GM23338 (cell line): ENCODE results near the gene ZNF580. TPM values are rescaled to one million over a fixed set of nuclear protein-coding genes. Genes with fewer than 3 reads are reported as not detected.

ENCODE experiments used
- polyA plus RNA-seq: library from polyadenylated mRNA; unstranded; fragments of >200 nt; fragmentation: Nextera tagmentation; extraction: Ambion mirVana; gene quantifications from 2 replicates; pipeline ENCODE4 v1.2.1, GENCODE V29; 2016
- total RNA-seq: library from RNA; depleted of rRNA; stranded (reverse); fragments of >200 nt; shearing (Covaris generic); gene quantifications from 2 replicates; pipeline ENCODE4 v1.2.3, GENCODE V29; 2014; rRNA removed

ZNF580 gene
- total and polyA plus RNA-seq, 2 experiments from 2014 or later, result 18.7 to 23.6 TPM

Other genes with a start within 250 kb of the ZNF580 start
- 363 and 469 TPM in 2 replicates for gene UBE2S, start 233.2 kb upstream of the ZNF580 start, total RNA-seq
- gene UBE2S, start 233.2 kb upstream of the ZNF580 start, polyA plus RNA-seq, result 523 and 533 TPM in 2 replicates
- gene SHISA7, start 197.7 kb upstream of the ZNF580 start, total RNA-seq, result 1.4 and 1.6 TPM in 2 replicates
- gene SHISA7, start 197.7 kb upstream of the ZNF580 start, polyA plus RNA-seq, result 0.32 and 0.37 TPM in 2 replicates
- 82.1 and 85.2 TPM in 2 replicates for gene ISOC2, start 179.4 kb upstream of the ZNF580 start, total RNA-seq
- gene ISOC2, start 179.4 kb upstream of the ZNF580 start, polyA plus RNA-seq, result 62.6 and 76.5 TPM in 2 replicates
- gene C19orf85, start 176.3 kb upstream of the ZNF580 start, total RNA-seq, result 0.85 and 1.7 TPM in 2 replicates
- 2.1 and 3.4 TPM in 2 replicates for gene C19orf85, start 176.3 kb upstream of the ZNF580 start, polyA plus RNA-seq
- 10.7 and 12.7 TPM in 2 replicates for gene ZNF628, start 164.4 kb upstream of the ZNF580 start, total RNA-seq
- gene ZNF628, start 164.4 kb upstream of the ZNF580 start, polyA plus RNA-seq, result 3.9 and 4.9 TPM in 2 replicates
- gene NAT14, start 155.8 kb upstream of the ZNF580 start, total RNA-seq, result 25.4 and 27.8 TPM in 2 replicates
- 39.6 and 45.5 TPM in 2 replicates for gene NAT14, start 155.8 kb upstream of the ZNF580 start, polyA plus RNA-seq
- gene SSC5D, start 152.6 kb upstream of the ZNF580 start, total RNA-seq, result 0.69 and 1.2 TPM in 2 replicates
- gene SSC5D, start 152.6 kb upstream of the ZNF580 start, polyA plus RNA-seq, result 0.14 and 0.23 TPM in 2 replicates
- gene SBK2, start 103.9 kb upstream of the ZNF580 start, total RNA-seq, result 2.0 and 3.5 TPM in 2 replicates
- 0.82 and 1.1 TPM in 2 replicates for gene SBK2, start 103.9 kb upstream of the ZNF580 start, polyA plus RNA-seq
- gene SBK3, start 95.5 kb upstream of the ZNF580 start, total RNA-seq, result 0.23 and 0.94 TPM in 2 replicates
- 0.27 and 0.80 TPM in 2 replicates for gene SBK3, start 95.5 kb upstream of the ZNF580 start, polyA plus RNA-seq
- gene ZNF579, start 60.2 kb upstream of the ZNF580 start, total RNA-seq, result 8.4 and 12.2 TPM in 2 replicates
- 7.3 and 8.6 TPM in 2 replicates for gene ZNF579, start 60.2 kb upstream of the ZNF580 start, polyA plus RNA-seq
- gene FIZ1, start 41.5 kb upstream of the ZNF580 start, total RNA-seq, result 10.1 and 12.6 TPM in 2 replicates
- gene FIZ1, start 41.5 kb upstream of the ZNF580 start, polyA plus RNA-seq, result 5.3 and 5.4 TPM in 2 replicates
- gene ZNF524, start 40.7 kb upstream of the ZNF580 start, total RNA-seq, result 8.3 and 16.5 TPM in 2 replicates
- gene ZNF524, start 40.7 kb upstream of the ZNF580 start, polyA plus RNA-seq, result 5.7 and 6.0 TPM in 2 replicates
- 10.3 and 12.1 TPM in 2 replicates for gene ZNF865, start 35.4 kb upstream of the ZNF580 start, total RNA-seq
- gene ZNF865, start 35.4 kb upstream of the ZNF580 start, polyA plus RNA-seq, result 2.2 and 2.4 TPM in 2 replicates
- gene ZNF784, start 16.4 kb upstream of the ZNF580 start, total RNA-seq, result 5.6 and 6.7 TPM in 2 replicates
- gene ZNF784, start 16.4 kb upstream of the ZNF580 start, polyA plus RNA-seq, result 1.5 and 1.6 TPM in 2 replicates
- gene ZNF581, start 2.6 kb downstream of the ZNF580 start, total RNA-seq, result 67.2 and 87.6 TPM in 2 replicates
- gene ZNF581, start 2.6 kb downstream of the ZNF580 start, polyA plus RNA-seq, result 48.5 and 50.7 TPM in 2 replicates
- gene CCDC106, start 7.2 kb downstream of the ZNF580 start, total RNA-seq, result 8.2 and 12.0 TPM in 2 replicates
- 17.6 and 19.9 TPM in 2 replicates for gene CCDC106, start 7.2 kb downstream of the ZNF580 start, polyA plus RNA-seq
- 233 and 234 TPM in 2 replicates for gene U2AF2, start 14.0 kb downstream of the ZNF580 start, total RNA-seq
- 73.1 and 75.2 TPM in 2 replicates for gene U2AF2, start 14.0 kb downstream of the ZNF580 start, polyA plus RNA-seq
- gene EPN1, start 34.2 kb downstream of the ZNF580 start, total RNA-seq, result 208 and 223 TPM in 2 replicates
- gene EPN1, start 34.2 kb downstream of the ZNF580 start, polyA plus RNA-seq, result 47.1 and 48.9 TPM in 2 replicates
- not detected in 2 replicates for gene NLRP9, start 97.4 kb downstream of the ZNF580 start, total RNA-seq
- gene NLRP9, start 97.4 kb downstream of the ZNF580 start, polyA plus RNA-seq, result not detected in 2 replicates
- gene RFPL4A, start 118.1 kb downstream of the ZNF580 start, total RNA-seq, result not detected in 2 replicates
- gene RFPL4A, start 118.1 kb downstream of the ZNF580 start, polyA plus RNA-seq, result not detected in 2 replicates
- not detected in 2 replicates for gene RFPL4AL1, start 128.1 kb downstream of the ZNF580 start, total RNA-seq
- gene RFPL4AL1, start 128.1 kb downstream of the ZNF580 start, polyA plus RNA-seq, result not detected in 2 replicates
- not detected in 2 replicates for gene NLRP11, start 191.0 kb downstream of the ZNF580 start, total RNA-seq
- not detected in 2 replicates for gene NLRP11, start 191.0 kb downstream of the ZNF580 start, polyA plus RNA-seq
- gene NLRP4, start 195.5 kb downstream of the ZNF580 start, total RNA-seq, result 0.19 TPM in 1 of 2 replicates, not detected in the other
- not detected in 2 replicates for gene NLRP4, start 195.5 kb downstream of the ZNF580 start, polyA plus RNA-seq